ENCODE results near the gene SND1. TPM values are rescaled to one million over a fixed set of nuclear protein-coding genes. Genes with fewer than 3 reads are reported as not detected.

Gene SND1
- total and polyA plus RNA-seq, 2 donors (not counting 3 experiments of a cell fraction or from before 2014, with no cell fraction given) = 116 to 249 TPM

- Histone ChIP-seq H3K9ac (replicated peaks; ENCODE audit: extremely low read depth, insufficient read depth, low read length) (no peak overlapping the region), H4K20me1 (replicated peaks; ENCODE audit: control insufficient read depth, extremely low read depth, insufficient read depth, low read length) (peaks cover 2% of the 10 kb centered on the region), H3K36me3 (ENCODE audit: control insufficient read depth in 2 of 2, extremely low read depth in 1 of 2, insufficient read depth in 2 of 2, low read length in 2 of 2) (peaks cover 2 to 11% of the 10 kb centered on the region in 2 experiments), H3K4me3 (replicated peaks in 1 of 3; ENCODE audit: insufficient read depth in 1 of 3, low read depth in 1 of 3, low read length in 3 of 3) (no peak overlapping the region), H3K9me3 (replicated peaks; ENCODE audit: control insufficient read depth, insufficient read depth, low read length) (no peaks in the 10 kb centered on the region), H3K4me2 (ENCODE audit: insufficient read depth, low read length) (no peak overlapping the region), H3K4me1 (ENCODE audit: control insufficient read depth, extremely low read depth, insufficient read depth, low read length) (no peaks in the 10 kb centered on the region), H3K9me1 (replicated peaks; ENCODE audit: control insufficient read depth, extremely low read depth, insufficient read depth, low read length) (no peaks in the 10 kb centered on the region), H3K27ac (ENCODE audit: insufficient read depth, low read depth, low read length) (no peak overlapping the region), H3K79me2 (ENCODE audit: control insufficient read depth, insufficient read depth, low read length) (peaks cover 50% of the 10 kb centered on the region), H3K27me3 (ENCODE audit: control insufficient read depth in 2 of 2, insufficient read depth in 2 of 2, low read length in 2 of 2) (no peaks in the 10 kb centered on the region), H2AFZ (ENCODE audit: low read depth, low read length) (no peak overlapping the region)
- no peak for TF ChIP-seq MAX (IDR thresholded peaks at IDR 0.05; ENCODE audit: insufficient read depth, insufficient read length)
- TF ChIP-seq EZH2 (IDR thresholded peaks at IDR 0.05; ENCODE audit: borderline replicate concordance, low read depth, low read length, severe bottlenecking) = no peak
- TF ChIP-seq GATA2 (IDR thresholded peaks at IDR 0.05; ENCODE audit: insufficient read depth, insufficient read length, low read depth, low read length) = no peak
- no peak for TF ChIP-seq CTCF (IDR thresholded peaks at IDR 0.05; ENCODE audit: extremely low read depth in 1 of 2, insufficient read depth in 1 of 2, low read depth in 1 of 2, low read length in 2 of 2)
- TF ChIP-seq POLR2A (IDR thresholded peaks at IDR 0.05; ENCODE audit: low read depth, low read length) = no peak
- TF ChIP-seq JUN (IDR thresholded peaks at IDR 0.05; ENCODE audit: borderline replicate concordance, insufficient read depth, insufficient read length, low read depth) = no peak
- TF ChIP-seq FOS (IDR thresholded peaks at IDR 0.05; ENCODE audit: borderline replicate concordance, insufficient read depth, low read length) = no peak
- no peak for TF ChIP-seq MYC (IDR thresholded peaks at IDR 0.05; ENCODE audit: low read depth, low read length)
- dilution Hi-C loops (cut with MboI; ENCODE audit: extremely low pct_ligation_motif_present, low sequenced_read_pairs) = no loop called here
- DNase-seq (ENCODE audit: low read depth, low spot score) = no peak
- intact Hi-C loops (cut with micrococcal nuclease) = no loop called here
- POLR2A ChIA-PET = no interaction called here
- CTCF ChIA-PET = no interaction called here
- FAIRE-seq = no peak
- BruUV-seq (replicated peaks) = no TSS peak
Measured at GRCh38 chr7:127736511-127736910, 84.5 kb downstream of the SND1 start.

Measured in endothelial cell of umbilical vein (primary cell).